NB4 (cell line): ENCODE data around the gene NTM.

Experiments
- MAX ChIP-seq: IDR thresholded peaks from 2 replicates; pipeline ENCODE4 v1.6.1; 2011; ENCODE audit warnings: low read depth, low read length
- MYC ChIP-seq: IDR thresholded peaks from 2 replicates; pipeline ENCODE4 v1.6.1; 2011; ENCODE audit warnings: low read depth, low read length
- POLR2A ChIP-seq: IDR thresholded peaks from 2 replicates; pipeline ENCODE4 v1.6.1; 2011; ENCODE audit warnings: mild to moderate bottlenecking; ENCODE audit not compliant: insufficient read length; ENCODE audit errors: extremely low read depth
- TF ChIP-seq, protein P1 (sequence below): IDR thresholded peaks from one replicate; pipeline ENCODE4 v1.5.1; 2012; ENCODE audit warnings: low read depth, low read length

DNA sequence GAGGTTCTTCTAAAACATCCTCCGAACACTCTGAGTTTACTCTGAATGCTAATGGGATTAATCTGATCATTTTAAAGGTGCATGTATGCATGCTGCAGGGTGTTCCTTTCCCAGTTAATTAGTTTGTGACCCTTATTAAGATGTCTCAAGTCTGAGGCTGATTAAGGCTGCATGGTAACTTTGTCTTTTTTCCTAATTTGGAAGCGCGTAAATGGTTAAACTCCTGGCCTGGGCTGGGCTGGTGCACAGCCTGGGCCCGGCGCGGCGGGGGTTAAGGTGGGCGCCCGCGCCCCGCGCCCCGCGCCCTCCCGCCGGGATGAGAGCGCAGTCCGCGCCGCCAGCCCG is 539.7 kb downstream of the NTM start:
- TF ChIP-seq, protein P1, sequence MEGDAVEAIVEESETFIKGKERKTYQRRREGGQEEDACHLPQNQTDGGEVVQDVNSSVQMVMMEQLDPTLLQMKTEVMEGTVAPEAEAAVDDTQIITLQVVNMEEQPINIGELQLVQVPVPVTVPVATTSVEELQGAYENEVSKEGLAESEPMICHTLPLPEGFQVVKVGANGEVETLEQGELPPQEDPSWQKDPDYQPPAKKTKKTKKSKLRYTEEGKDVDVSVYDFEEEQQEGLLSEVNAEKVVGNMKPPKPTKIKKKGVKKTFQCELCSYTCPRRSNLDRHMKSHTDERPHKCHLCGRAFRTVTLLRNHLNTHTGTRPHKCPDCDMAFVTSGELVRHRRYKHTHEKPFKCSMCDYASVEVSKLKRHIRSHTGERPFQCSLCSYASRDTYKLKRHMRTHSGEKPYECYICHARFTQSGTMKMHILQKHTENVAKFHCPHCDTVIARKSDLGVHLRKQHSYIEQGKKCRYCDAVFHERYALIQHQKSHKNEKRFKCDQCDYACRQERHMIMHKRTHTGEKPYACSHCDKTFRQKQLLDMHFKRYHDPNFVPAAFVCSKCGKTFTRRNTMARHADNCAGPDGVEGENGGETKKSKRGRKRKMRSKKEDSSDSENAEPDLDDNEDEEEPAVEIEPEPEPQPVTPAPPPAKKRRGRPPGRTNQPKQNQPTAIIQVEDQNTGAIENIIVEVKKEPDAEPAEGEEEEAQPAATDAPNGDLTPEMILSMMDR: no peak
- TF ChIP-seq MYC (no peak), MAX (no peak), POLR2A (no peak)
